SU-DHL-6 (cell line): ENCODE data around the gene NYAP2.

Source experiments
- H2AFZ ChIP-seq: fragments of 200-600 bp; sonication (generic); 2 replicates; pipeline ENCODE4 v1.6.1; 2014; ENCODE audit warnings: low read depth, mild to moderate bottlenecking, moderate library complexity, mixed read lengths, antibody characterized with exemption, low read length; ENCODE audit not compliant: severe bottlenecking
- H3F3A ChIP-seq: fragments of 200-600 bp; shearing (Covaris generic); 2 replicates; pipeline ENCODE4 v1.6.0; 2016; ENCODE audit warnings: antibody characterized with exemption, mild to moderate bottlenecking; ENCODE audit not compliant: insufficient read depth
- H3K27ac ChIP-seq: fragments of 200-600 bp; sonication (generic); 2 replicates; pipeline ENCODE4 v1.5.1; 2016; ENCODE audit warnings: low read depth, mild to moderate bottlenecking, low read length, moderate library complexity, mixed read lengths
- H3K27me3 ChIP-seq: fragments of 200-600 bp; sonication (generic), shearing (Covaris generic); 2 replicates; pipeline ENCODE4 v1.6.0; 2014; ENCODE audit warnings: mild to moderate bottlenecking, low read length
- H3K36me3 ChIP-seq: fragments of 200-600 bp; sonication (generic); 2 replicates; pipeline ENCODE4 v1.6.1; 2014; ENCODE audit warnings: mild to moderate bottlenecking, low read length, mixed read lengths
- H3K4me2 ChIP-seq: fragments of 300-600, 200-600 bp; shearing (Covaris generic), sonication (generic); 2 replicates; pipeline ENCODE4 v1.6.0; 2014; ENCODE audit warnings: low read length, low read depth, mild to moderate bottlenecking; ENCODE audit not compliant: poor library complexity, severe bottlenecking
- H3K4me3 ChIP-seq: fragments of 200-600 bp; sonication (generic); 2 replicates; pipeline ENCODE4 v1.5.1; 2014; ENCODE audit warnings: antibody characterized with exemption, low read length, mild to moderate bottlenecking, mixed read lengths; ENCODE audit not compliant: insufficient read depth, poor library complexity, severe bottlenecking
- H3K79me2 ChIP-seq: fragments of 200-600 bp; sonication (generic); 2 replicates; pipeline ENCODE4 v1.6.1; 2014; ENCODE audit warnings: mild to moderate bottlenecking, low read length, moderate library complexity; ENCODE audit not compliant: insufficient read depth
- H3K9ac ChIP-seq: fragments of 200-600 bp; sonication (generic); 2 replicates; pipeline ENCODE4 v1.7.0; 2014; ENCODE audit warnings: mild to moderate bottlenecking, low read length
- H3K9me2 ChIP-seq: fragments of 200-600 bp; sonication (generic); replicated peaks from 2 replicates; pipeline ENCODE4 v1.6.1; 2014; ENCODE audit warnings: low read length; ENCODE audit not compliant: insufficient read depth
- H3K9me3 ChIP-seq: fragments of 200-600 bp; sonication (generic); 2 replicates; pipeline ENCODE4 v1.6.1; 2014; ENCODE audit warnings: low read length, mixed read lengths; ENCODE audit not compliant: insufficient read depth
- H4K20me1 ChIP-seq: fragments of 200-600 bp; sonication (generic); 2 replicates; pipeline ENCODE4 v1.6.1; 2014; ENCODE audit warnings: low read depth, mild to moderate bottlenecking, antibody characterized with exemption, low read length, moderate library complexity, mixed read lengths
- EZH2phosphoT487 ChIP-seq: fragments of 200-600 bp; sonication (generic), shearing (Covaris generic); conservative IDR thresholded peaks from 2 replicates; pipeline ENCODE4 v1.6.1; 2018; ENCODE audit warnings: mild to moderate bottlenecking, antibody characterized with exemption, low read length, moderate library complexity, mixed read lengths
- TF ChIP-seq, protein P1 (sequence below): fragments of 200-600 bp; sonication (generic); IDR thresholded peaks from one replicate; pipeline ENCODE4 v1.5.1; 2017; ENCODE audit warnings: antibody characterized with exemption, mild to moderate bottlenecking, low read length, moderate library complexity; ENCODE audit not compliant: insufficient read depth, poor library complexity, severe bottlenecking

NYAP2 gene

DNA sequence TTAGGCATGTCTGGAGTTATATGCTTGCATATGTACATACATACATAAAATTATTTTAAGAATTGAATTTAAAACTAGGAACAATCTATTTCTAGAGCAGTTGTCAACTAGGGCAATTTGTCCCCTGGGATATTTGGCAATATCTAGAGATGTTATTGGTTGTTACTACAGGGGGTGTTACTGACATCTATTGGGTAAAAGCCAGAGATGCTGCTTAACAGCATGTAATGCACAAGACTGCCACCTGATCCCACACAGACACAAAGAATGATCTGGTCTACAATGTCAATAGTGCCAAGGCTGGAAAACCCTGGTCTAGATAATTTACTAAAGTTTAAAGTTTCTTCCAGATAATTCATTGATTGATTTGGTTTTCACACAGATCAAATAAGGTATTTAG, 185.3 kb downstream of the NYAP2 start:
- Histone ChIP-seq H3K36me3 (no peaks in the 10 kb centered on the region), H3K9me2 (no peaks in the 10 kb centered on the region), H4K20me1 (no peaks in the 10 kb centered on the region), H3K27ac (no peak overlapping the region), H3K27me3 (no peaks in the 10 kb centered on the region), H3K79me2 (no peaks in the 10 kb centered on the region), H3K9me3 (no peaks in the 10 kb centered on the region), H3K9ac (no peak overlapping the region), H3K4me3 (no peak overlapping the region), H3F3A (no peaks in the 10 kb centered on the region), H2AFZ (no peak overlapping the region), H3K4me2 (no peak overlapping the region)
- TF ChIP-seq, protein P1, sequence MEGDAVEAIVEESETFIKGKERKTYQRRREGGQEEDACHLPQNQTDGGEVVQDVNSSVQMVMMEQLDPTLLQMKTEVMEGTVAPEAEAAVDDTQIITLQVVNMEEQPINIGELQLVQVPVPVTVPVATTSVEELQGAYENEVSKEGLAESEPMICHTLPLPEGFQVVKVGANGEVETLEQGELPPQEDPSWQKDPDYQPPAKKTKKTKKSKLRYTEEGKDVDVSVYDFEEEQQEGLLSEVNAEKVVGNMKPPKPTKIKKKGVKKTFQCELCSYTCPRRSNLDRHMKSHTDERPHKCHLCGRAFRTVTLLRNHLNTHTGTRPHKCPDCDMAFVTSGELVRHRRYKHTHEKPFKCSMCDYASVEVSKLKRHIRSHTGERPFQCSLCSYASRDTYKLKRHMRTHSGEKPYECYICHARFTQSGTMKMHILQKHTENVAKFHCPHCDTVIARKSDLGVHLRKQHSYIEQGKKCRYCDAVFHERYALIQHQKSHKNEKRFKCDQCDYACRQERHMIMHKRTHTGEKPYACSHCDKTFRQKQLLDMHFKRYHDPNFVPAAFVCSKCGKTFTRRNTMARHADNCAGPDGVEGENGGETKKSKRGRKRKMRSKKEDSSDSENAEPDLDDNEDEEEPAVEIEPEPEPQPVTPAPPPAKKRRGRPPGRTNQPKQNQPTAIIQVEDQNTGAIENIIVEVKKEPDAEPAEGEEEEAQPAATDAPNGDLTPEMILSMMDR = no peak
- no peak for TF ChIP-seq EZH2phosphoT487

DNA sequence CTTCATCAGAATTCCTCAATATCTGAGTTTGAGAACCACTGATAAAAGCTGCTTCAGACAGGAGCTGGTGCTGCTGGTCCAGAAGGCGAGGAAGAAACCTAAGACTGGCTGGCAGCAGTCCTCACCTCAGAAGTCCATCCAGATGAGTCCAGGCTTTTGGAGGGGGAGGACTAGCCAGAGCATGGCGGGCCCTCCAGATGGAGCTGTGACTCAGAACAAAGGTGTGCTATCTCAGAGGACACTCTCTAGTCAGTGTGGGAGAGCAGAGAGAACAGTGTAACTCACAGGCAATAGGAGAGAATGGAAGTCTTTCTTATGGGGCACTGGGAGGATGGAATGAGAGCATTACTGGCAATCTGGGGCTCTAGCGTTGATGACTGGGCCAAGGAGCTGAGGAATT, 191.4 kb downstream of the NYAP2 start:
- Histone ChIP-seq H3K36me3 (no peaks in the 10 kb centered on the region), H3K27ac (no peak overlapping the region), H3K9me2 (no peaks in the 10 kb centered on the region), H2AFZ (no peak overlapping the region), H3K27me3 (no peaks in the 10 kb centered on the region), H3K9me3 (no peaks in the 10 kb centered on the region), H3F3A (no peaks in the 10 kb centered on the region), H3K79me2 (no peaks in the 10 kb centered on the region), H4K20me1 (no peaks in the 10 kb centered on the region), H3K4me2 (no peak overlapping the region), H3K9ac (no peak overlapping the region), H3K4me3 (no peak overlapping the region)
- TF ChIP-seq EZH2phosphoT487 = no peak
- TF ChIP-seq, protein P1 = no peak

DNA sequence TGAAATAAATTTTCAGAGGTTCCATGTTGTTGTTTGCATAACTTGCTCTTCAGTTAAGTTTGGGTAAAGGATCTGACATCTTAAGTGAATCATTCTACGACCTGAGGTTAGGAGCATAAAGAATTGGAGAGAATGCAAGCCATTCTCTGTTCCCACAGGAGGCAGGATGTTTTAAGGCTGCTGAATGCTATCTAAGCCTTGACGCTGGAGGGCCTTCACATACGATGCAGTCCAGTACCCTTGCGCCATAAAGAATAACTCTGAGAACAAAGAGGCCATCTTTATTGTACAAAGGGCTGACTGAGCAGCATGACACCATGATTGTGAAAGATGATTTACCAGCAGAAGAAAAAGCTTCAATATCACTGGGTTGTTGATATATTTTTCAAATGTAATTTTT, 198.4 kb downstream of the NYAP2 start:
- H3K4me2 ChIP-seq = no peak overlapping the region
- H4K20me1 ChIP-seq = no peaks in the 10 kb centered on the region
- no peak overlapping the region for H3K27ac ChIP-seq
- no peaks in the 10 kb centered on the region for H3K79me2 ChIP-seq
- H3K36me3 ChIP-seq = no peaks in the 10 kb centered on the region
- no peaks in the 10 kb centered on the region for H3F3A ChIP-seq
- no peak overlapping the region for H2AFZ ChIP-seq
- no peaks in the 10 kb centered on the region for H3K9me3 ChIP-seq
- TF ChIP-seq, protein P1 = no peak
- TF ChIP-seq EZH2phosphoT487 = no peak
- H3K27me3 ChIP-seq = no peaks in the 10 kb centered on the region
- H3K9ac ChIP-seq = no peak overlapping the region
- H3K9me2 ChIP-seq = no peaks in the 10 kb centered on the region
- no peak overlapping the region for H3K4me3 ChIP-seq
